K562 (cell line): ENCODE measurements around the gene ERC2. TPM values are rescaled to one million over a fixed set of nuclear protein-coding genes. Genes with fewer than 3 reads are reported as not detected.
A peak's percentile ranks its signal among the peaks of the same experiment; 100 is the strongest.

ENCODE experiments used
- ATAC-seq: fragments of 200-7000 bp; cut with Tn5 transposase; 3 replicates; pipeline ENCODE4 v1.9.1; 2020; ENCODE audit warnings: moderate library complexity
- BruUV-seq: library from RNA; stranded (reverse); fragments of 400-500 nt; replicated peaks from 2 replicates; lab custom pipeline; 2021; lab: Mats Ljungman, UMichigan
- CTCF ChIA-PET: fragments of 300-600 bp; formaldehyde crosslinking; extraction: SDS; loops from one replicate; lab custom pipeline; 2021; ENCODE audit warnings: low intra/inter-chr PET ratio; lab: Yijun Ruan, JAX
- POLR2A ChIA-PET: fragments of 300-600, 350-650 bp; sonication (Branson Sonifier 250); formaldehyde crosslinking; extraction: SDS; loops from one replicate; lab custom pipeline; 2021; ENCODE audit warnings: antibody characterized with exemption, inconsistent platforms; lab: Yijun Ruan, JAX
- DNase-seq, 4 experiments: peaks; one replicate each; pipeline versions ENCODE4 v3.0.0 to v3.0.0-alpha.2; 2011 to 2018; ENCODE audit warnings: low spot score in 3 of 4, mixed read lengths in 3 of 4; ENCODE audit errors: extremely low read depth in 1 of 4
- FAIRE-seq: peaks from 2 replicates; lab custom pipeline; 2011; peaks lifted over from hg19 to GRCh38; lab: Jason Lieb, UNC
- H2AFZ ChIP-seq: 2 replicates; pipeline ENCODE4 v1.6.0; 2011; ENCODE audit warnings: low read depth, low read length, control low read depth, inconsistent platforms
- H3K27ac ChIP-seq: fragments of 200-600 bp; 3 replicates; pipeline ENCODE4 v1.8.0; 2011; ENCODE audit warnings: low read depth, mild to moderate bottlenecking, control low read depth, inconsistent platforms, low read length, moderate library complexity, mixed read lengths; ENCODE audit errors: extremely low read depth
- H3K27me3 ChIP-seq, 2 experiments: fragments of 300-600 bp in 1 of 2; 2 replicates in 1 of 2; 3 replicates in 1 of 2; pipeline versions ENCODE4 v1.6.0 to v1.8.0; 2011; ENCODE audit warnings: inconsistent platforms in 2 of 2, low read length in 2 of 2, mild to moderate bottlenecking in 1 of 2, mixed read lengths in 1 of 2, moderate library complexity in 1 of 2; ENCODE audit not compliant: control insufficient read depth in 2 of 2, insufficient read depth in 2 of 2
- H3K36me3 ChIP-seq: fragments of 300-600 bp; 3 replicates; pipeline ENCODE4 v1.8.0; 2011; ENCODE audit warnings: mild to moderate bottlenecking, low read length, inconsistent platforms; ENCODE audit not compliant: control insufficient read depth, insufficient read depth
- H3K4me1 ChIP-seq, 2 experiments: fragments of 200-600 bp in 1 of 2; replicated peaks in 1 of 2; 2 replicates in 1 of 2; 3 replicates in 1 of 2; pipeline versions ENCODE4 v1.5.1 to v1.8.0; 2011; ENCODE audit warnings: inconsistent platforms in 2 of 2, low read length in 2 of 2, mild to moderate bottlenecking in 1 of 2, mixed read lengths in 1 of 2, moderate library complexity in 1 of 2; ENCODE audit not compliant: control insufficient read depth in 2 of 2, insufficient read depth in 2 of 2
- H3K4me2 ChIP-seq: 2 replicates; pipeline ENCODE4 v1.6.1; 2011; ENCODE audit warnings: low read length, control low read depth, inconsistent platforms, mixed read lengths; ENCODE audit not compliant: insufficient read depth
- H3K4me3 ChIP-seq: fragments of 200-600 bp; sonication (generic), shearing (Covaris generic); 2 replicates; pipeline ENCODE4 v1.5.1; 2016; ENCODE audit warnings: control low read depth, inconsistent platforms
- H3K79me2 ChIP-seq: fragments of 200-600 bp; 3 replicates; pipeline ENCODE4 v1.8.0; 2011; ENCODE audit warnings: low read length, inconsistent platforms; ENCODE audit not compliant: control insufficient read depth, insufficient read depth
- H3K9ac ChIP-seq, 2 experiments: 2 replicates each; pipeline versions ENCODE4 v1.6.0 to v1.6.1; 2011; ENCODE audit warnings: low read depth in 2 of 2, low read length in 2 of 2, control low read depth in 1 of 2, inconsistent platforms in 1 of 2, mild to moderate bottlenecking in 1 of 2, mixed read lengths in 1 of 2; ENCODE audit not compliant: insufficient read depth in 1 of 2
- H3K9me1 ChIP-seq: one replicate; pipeline ENCODE4 v1.6.0; 2011; ENCODE audit warnings: inconsistent platforms, mild to moderate bottlenecking, low read length, moderate library complexity; ENCODE audit not compliant: control insufficient read depth, insufficient read depth
- H3K9me3 ChIP-seq: replicated peaks from 2 replicates; pipeline ENCODE4 v1.5.1; 2011; ENCODE audit warnings: low read depth, low read length, inconsistent platforms; ENCODE audit not compliant: control insufficient read depth, insufficient read depth
- H4K20me1 ChIP-seq: replicated peaks from 2 replicates; pipeline ENCODE4 v1.6.1; 2011; ENCODE audit warnings: low read length, inconsistent platforms, mixed read lengths; ENCODE audit not compliant: control insufficient read depth, insufficient read depth
- FOXA1 ChIP-seq: fragments of 450-650 bp; IDR thresholded peaks from 2 replicates; pipeline ENCODE4 v1.6.1; 2016; ENCODE audit warnings: mild to moderate bottlenecking, borderline replicate concordance
- RAD21 ChIP-seq, 2 experiments: fragments of 250-450 bp in 1 of 2; fragments of 450-650 bp in 1 of 2; sonication (Bioruptor Pico) in 1 of 2; formaldehyde crosslinking in 1 of 2; IDR thresholded peaks in 1 of 2; conservative IDR thresholded peaks in 1 of 2; 2 replicates each; pipeline versions ENCODE4 v1.4.0 to v1.8.0; 2020 to 2022; ENCODE audit warnings: mild to moderate bottlenecking in 2 of 2, moderate library complexity in 1 of 2
- WGBS: fragments of 100-300 bp; shearing (Covaris generic); methylation state at CpG from one replicate; pipeline ENCODE4 v1.1.6; 2016; ENCODE audit warnings: low coverage, mixed read lengths; ENCODE audit not compliant: insufficient coverage; ENCODE audit errors: missing lambda C conversion rate; 5-methylcytosine and 5-hydroxymethylcytosine counted together
- in situ Hi-C: fragments of 300-500 bp; cut with MboI; formaldehyde crosslinking; loops from 4 replicates; pipeline ENCODE4 v1.15.0; 2018; ENCODE audit warnings: inconsistent platforms, mixed read lengths
- intact Hi-C: fragments of 100-400 bp; cut with micrococcal nuclease; formaldehyde crosslinking; loops from 2 replicates; pipeline ENCODE4 v1.14.2; 2022
- polyA plus RNA-seq, 8 experiments: library from polyadenylated mRNA; depleted of rRNA in 4 of 8; stranded (reverse) in 5 of 8; unstranded in 3 of 8; fragments of >200 nt; fragmentation: Nextera tagmentation in 2 of 8; fragmentation: Illumina TruSeq in 1 of 8; extraction: Ambion mirVana in 2 of 8; extraction: Trizol in 1 of 8; gene quantifications; 2 replicates each; pipeline versions ENCODE4 v1.2.1 to v1.2.3, GENCODE V29; 2011 to 2014; ENCODE audit warnings: inconsistent platforms in 1 of 8, missing spikeins in 1 of 8
- total RNA-seq, 7 experiments: library from RNA; depleted of rRNA in 6 of 7; stranded (reverse); fragments of >200 nt in 6 of 7; fragmentation: Illumina TruSeq in 2 of 7; extraction: Trizol in 2 of 7; gene quantifications; 2 replicates each; pipeline versions ENCODE4 v1.2.1 to v1.2.3, GENCODE V29; 2011 to 2021; ENCODE audit warnings: low replicate concordance in 1 of 7
- TF ChIP-seq, protein P1 (sequence below): fragments of 250-450 bp; sonication (Bioruptor Pico); IDR thresholded peaks from 2 replicates; pipeline ENCODE4 v1.4.0; 2020
- TF ChIP-seq, protein P2 (sequence below), 3 experiments: IDR thresholded peaks in 2 of 3; conservative IDR thresholded peaks in 1 of 3; 2 replicates each; pipeline ENCODE4 v1.5.1; 2011 to 2012; ENCODE audit warnings: low read length in 3 of 3, mild to moderate bottlenecking in 3 of 3, control low read depth in 2 of 3, improper control_type of control experiment in 1 of 3, inconsistent platforms in 1 of 3, low read depth in 1 of 3, mixed read lengths in 1 of 3, moderate library complexity in 1 of 3; ENCODE audit not compliant: insufficient read depth in 2 of 3

The ERC2 gene
- total and polyA plus RNA-seq, 9 of the 15 experiments (the other 6 are each of a cell fraction or from before 2014, with no cell fraction given), result 0.04 to 0.18 (median 0.07) TPM; not detected in 2

DNA sequence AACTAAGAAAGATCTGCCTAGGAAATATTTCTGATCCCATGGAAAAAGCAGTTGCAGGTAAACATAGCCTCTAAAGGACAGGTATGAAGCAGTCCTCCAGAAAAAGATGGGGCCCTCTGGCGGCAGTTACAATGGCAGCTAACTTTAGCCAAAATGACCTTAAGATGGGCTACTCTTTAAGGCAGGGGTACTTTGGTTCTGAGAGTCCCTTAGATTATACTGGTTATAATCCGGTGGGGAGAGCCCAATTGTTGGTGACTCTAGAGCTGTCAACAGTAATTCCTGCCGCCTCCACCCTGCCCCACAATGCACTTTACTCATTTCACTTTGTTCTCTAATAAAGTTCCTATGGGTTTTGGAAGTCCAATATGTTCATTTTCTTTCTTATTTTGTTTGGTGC is 568.4 kb downstream of the ERC2 start:
- no peaks in the 10 kb centered on the region for H3K9me3 ChIP-seq
- POLR2A ChIA-PET, result interaction anchor here (0.9 kb wide), 1 partner anchor 20 kb away, joined by 3 read pairs; no protein-coding TSS in a partner anchor
- intact Hi-C loops (no loop called here), in situ Hi-C loops (no loop called here)
- no peaks in the 10 kb centered on the region for H3K79me2 ChIP-seq
- TF ChIP-seq, protein P1, sequence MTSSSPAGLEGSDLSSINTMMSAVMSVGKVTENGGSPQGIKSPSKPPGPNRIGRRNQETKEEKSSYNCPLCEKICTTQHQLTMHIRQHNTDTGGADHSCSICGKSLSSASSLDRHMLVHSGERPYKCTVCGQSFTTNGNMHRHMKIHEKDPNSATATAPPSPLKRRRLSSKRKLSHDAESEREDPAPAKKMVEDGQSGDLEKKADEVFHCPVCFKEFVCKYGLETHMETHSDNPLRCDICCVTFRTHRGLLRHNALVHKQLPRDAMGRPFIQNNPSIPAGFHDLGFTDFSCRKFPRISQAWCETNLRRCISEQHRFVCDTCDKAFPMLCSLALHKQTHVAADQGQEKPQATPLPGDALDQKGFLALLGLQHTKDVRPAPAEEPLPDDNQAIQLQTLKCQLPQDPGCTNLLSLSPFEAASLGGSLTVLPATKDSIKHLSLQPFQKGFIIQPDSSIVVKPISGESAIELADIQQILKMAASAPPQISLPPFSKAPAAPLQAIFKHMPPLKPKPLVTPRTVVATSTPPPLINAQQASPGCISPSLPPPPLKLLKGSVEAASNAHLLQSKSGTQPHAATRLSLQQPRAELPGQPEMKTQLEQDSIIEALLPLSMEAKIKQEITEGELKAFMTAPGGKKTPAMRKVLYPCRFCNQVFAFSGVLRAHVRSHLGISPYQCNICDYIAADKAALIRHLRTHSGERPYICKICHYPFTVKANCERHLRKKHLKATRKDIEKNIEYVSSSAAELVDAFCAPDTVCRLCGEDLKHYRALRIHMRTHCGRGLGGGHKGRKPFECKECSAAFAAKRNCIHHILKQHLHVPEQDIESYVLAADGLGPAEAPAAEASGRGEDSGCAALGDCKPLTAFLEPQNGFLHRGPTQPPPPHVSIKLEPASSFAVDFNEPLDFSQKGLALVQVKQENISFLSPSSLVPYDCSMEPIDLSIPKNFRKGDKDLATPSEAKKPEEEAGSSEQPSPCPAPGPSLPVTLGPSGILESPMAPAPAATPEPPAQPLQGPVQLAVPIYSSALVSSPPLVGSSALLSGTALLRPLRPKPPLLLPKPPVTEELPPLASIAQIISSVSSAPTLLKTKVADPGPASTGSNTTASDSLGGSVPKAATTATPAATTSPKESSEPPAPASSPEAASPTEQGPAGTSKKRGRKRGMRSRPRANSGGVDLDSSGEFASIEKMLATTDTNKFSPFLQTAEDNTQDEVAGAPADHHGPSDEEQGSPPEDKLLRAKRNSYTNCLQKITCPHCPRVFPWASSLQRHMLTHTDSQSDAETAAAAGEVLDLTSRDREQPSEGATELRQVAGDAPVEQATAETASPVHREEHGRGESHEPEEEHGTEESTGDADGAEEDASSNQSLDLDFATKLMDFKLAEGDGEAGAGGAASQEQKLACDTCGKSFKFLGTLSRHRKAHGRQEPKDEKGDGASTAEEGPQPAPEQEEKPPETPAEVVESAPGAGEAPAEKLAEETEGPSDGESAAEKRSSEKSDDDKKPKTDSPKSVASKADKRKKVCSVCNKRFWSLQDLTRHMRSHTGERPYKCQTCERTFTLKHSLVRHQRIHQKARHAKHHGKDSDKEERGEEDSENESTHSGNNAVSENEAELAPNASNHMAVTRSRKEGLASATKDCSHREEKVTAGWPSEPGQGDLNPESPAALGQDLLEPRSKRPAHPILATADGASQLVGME (CRISPR knock-in tag), result no peak
- peak in 1 of 2 experiments; percentile 10; a peak in 1 of 4 replicates for TF ChIP-seq RAD21 (CRISPR knock-in tag; conservative IDR thresholded peaks at IDR 0.05 in 1 of 2, IDR thresholded peaks at IDR 0.05 in 1 of 2)
- TF ChIP-seq, protein P2, sequence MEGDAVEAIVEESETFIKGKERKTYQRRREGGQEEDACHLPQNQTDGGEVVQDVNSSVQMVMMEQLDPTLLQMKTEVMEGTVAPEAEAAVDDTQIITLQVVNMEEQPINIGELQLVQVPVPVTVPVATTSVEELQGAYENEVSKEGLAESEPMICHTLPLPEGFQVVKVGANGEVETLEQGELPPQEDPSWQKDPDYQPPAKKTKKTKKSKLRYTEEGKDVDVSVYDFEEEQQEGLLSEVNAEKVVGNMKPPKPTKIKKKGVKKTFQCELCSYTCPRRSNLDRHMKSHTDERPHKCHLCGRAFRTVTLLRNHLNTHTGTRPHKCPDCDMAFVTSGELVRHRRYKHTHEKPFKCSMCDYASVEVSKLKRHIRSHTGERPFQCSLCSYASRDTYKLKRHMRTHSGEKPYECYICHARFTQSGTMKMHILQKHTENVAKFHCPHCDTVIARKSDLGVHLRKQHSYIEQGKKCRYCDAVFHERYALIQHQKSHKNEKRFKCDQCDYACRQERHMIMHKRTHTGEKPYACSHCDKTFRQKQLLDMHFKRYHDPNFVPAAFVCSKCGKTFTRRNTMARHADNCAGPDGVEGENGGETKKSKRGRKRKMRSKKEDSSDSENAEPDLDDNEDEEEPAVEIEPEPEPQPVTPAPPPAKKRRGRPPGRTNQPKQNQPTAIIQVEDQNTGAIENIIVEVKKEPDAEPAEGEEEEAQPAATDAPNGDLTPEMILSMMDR (IDR thresholded peaks at IDR 0.05 in 2 of 3, conservative IDR thresholded peaks at IDR 0.05 in 1 of 3; ENCODE audit: insufficient read depth in 2 of 3, low read depth in 1 of 3, low read length in 3 of 3), result peak in 2 of 3 experiments; percentile 21; a peak in 2 of 6 replicates
- no peak for TF ChIP-seq FOXA1
- peak; percentile 4 to 9 (median 5) for DNase-seq
- H3K9me1 ChIP-seq, result no peaks in the 10 kb centered on the region
- no peak overlapping the region for H3K4me2 ChIP-seq
- no peak overlapping the region for H3K27ac ChIP-seq
- no peaks in the 10 kb centered on the region for H3K27me3 ChIP-seq
- no TSS peak for BruUV-seq
- FAIRE-seq, result no peak
- ATAC-seq, result no peak
- no peak overlapping the region for H3K9ac ChIP-seq
- 0% methylated on average over 3 of the region's 3 CpGs for WGBS
- H3K4me3 ChIP-seq, result no peak overlapping the region
- H3K4me1 ChIP-seq, result no peaks in the 10 kb centered on the region
- no peak overlapping the region for H2AFZ ChIP-seq
- H4K20me1 ChIP-seq, result no peaks in the 10 kb centered on the region
- no peaks in the 10 kb centered on the region for H3K36me3 ChIP-seq
- CTCF ChIA-PET, result no interaction called here
